ENCODE data around the gene MRPS10.

GRCh38 chr6:42259841-42260395 is 42.3 kb upstream of the MRPS10 start:
- no peak for TF ChIP-seq POLR2A (IDR thresholded peaks at IDR 0.05)
- TF ChIP-seq CTCF (IDR thresholded peaks at IDR 0.05): no peak

Measured in testis (tissue), 2 donors.